Esophagus muscularis mucosa (tissue), 4 donors: Measurements from ENCODE around the gene FKBP14.

Source experiments
- EP300 ChIP-seq: sonication (generic); formaldehyde crosslinking; IDR thresholded peaks from one replicate; pipeline ENCODE4 v1.6.1; 2017; ENCODE audit warnings: antibody characterized with exemption
- POLR2A ChIP-seq: fragments of 450-650 bp; IDR thresholded peaks from one replicate; pipeline ENCODE4 v1.6.1; 2017; ENCODE audit warnings: antibody characterized with exemption, moderate library complexity, mild to moderate bottlenecking, low read depth
- TF ChIP-seq, protein P1 (sequence below), 3 experiments: fragments of 200-600 bp in 2 of 3; fragments of 450-650 bp in 1 of 3; sonication (generic) in 2 of 3; IDR thresholded peaks; one replicate each; pipeline ENCODE4 v1.5.1; 2017 to 2019; ENCODE audit warnings: antibody characterized with exemption in 3 of 3, mild to moderate bottlenecking in 2 of 3, moderate library complexity in 1 of 3

DNA sequence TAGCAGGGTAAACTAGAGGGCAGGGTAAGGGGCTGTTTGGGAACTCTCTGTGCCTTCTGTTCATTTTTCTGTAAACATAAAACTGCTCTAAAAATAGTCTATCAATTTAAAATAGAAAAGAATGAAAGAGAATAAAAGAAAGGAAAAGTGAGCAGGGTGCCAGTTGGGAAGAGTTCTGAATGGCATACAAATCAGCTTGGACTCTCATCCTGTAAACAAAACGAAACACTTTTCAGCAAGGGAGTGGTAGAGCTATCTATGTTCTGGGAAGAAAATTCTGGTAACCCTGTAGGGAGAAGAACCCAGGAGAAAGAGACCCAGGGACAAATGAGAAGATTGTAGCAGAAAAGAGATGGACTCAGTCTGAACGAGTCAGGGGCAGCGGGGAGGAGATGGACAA, 61.5 kb downstream of the FKBP14 start:
- TF ChIP-seq, protein P1, sequence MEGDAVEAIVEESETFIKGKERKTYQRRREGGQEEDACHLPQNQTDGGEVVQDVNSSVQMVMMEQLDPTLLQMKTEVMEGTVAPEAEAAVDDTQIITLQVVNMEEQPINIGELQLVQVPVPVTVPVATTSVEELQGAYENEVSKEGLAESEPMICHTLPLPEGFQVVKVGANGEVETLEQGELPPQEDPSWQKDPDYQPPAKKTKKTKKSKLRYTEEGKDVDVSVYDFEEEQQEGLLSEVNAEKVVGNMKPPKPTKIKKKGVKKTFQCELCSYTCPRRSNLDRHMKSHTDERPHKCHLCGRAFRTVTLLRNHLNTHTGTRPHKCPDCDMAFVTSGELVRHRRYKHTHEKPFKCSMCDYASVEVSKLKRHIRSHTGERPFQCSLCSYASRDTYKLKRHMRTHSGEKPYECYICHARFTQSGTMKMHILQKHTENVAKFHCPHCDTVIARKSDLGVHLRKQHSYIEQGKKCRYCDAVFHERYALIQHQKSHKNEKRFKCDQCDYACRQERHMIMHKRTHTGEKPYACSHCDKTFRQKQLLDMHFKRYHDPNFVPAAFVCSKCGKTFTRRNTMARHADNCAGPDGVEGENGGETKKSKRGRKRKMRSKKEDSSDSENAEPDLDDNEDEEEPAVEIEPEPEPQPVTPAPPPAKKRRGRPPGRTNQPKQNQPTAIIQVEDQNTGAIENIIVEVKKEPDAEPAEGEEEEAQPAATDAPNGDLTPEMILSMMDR (IDR thresholded peaks at IDR 0.05): no peak
- TF ChIP-seq POLR2A (no peak), EP300 (no peak)
